ENCODE measurements around the gene SPACA9.

The SPACA9 gene

GRCh38 chr9:132878695-132879456 is at the start of gene SPACA9:
TSS of gene SPACA9 (plus strand) at chr9:132878898. CDS start at chr9:132883948, 5,050 bp downstream.
- DNase-seq: peak; percentile 53

- DNase-seq: no peak
Measured at GRCh38 chr9:132832171-132832881, 46.4 kb upstream of the SPACA9 start.

- no peak for DNase-seq
Measured at GRCh38 chr9:132833550-132834121, 45.1 kb upstream of the SPACA9 start.

- DNase-seq: no peak
Measured at GRCh38 chr9:132834343-132834742, 44.4 kb upstream of the SPACA9 start.

GRCh38 chr9:132837501-132838286 is 41.0 kb upstream of the SPACA9 start:
- no peak for DNase-seq

- DNase-seq: no peak
Measured at GRCh38 chr9:132838291-132838690, 40.4 kb upstream of the SPACA9 start.

- no peak for DNase-seq
Measured at GRCh38 chr9:132840980-132841379, 37.7 kb upstream of the SPACA9 start.

GRCh38 chr9:132842124-132843044 is 36.3 kb upstream of the SPACA9 start:
- DNase-seq: no peak

GRCh38 chr9:132846109-132846917 is 32.4 kb upstream of the SPACA9 start:
- DNase-seq: no peak

GRCh38 chr9:132846918-132847515 is 31.7 kb upstream of the SPACA9 start:
- no peak for DNase-seq

GRCh38 chr9:132849185-132849706 is 29.5 kb upstream of the SPACA9 start:
- peak; percentile 15 for DNase-seq

- no peak for DNase-seq
Measured at GRCh38 chr9:132853482-132853881, 25.2 kb upstream of the SPACA9 start.

GRCh38 chr9:132854832-132855231 is 23.9 kb upstream of the SPACA9 start:
- DNase-seq: no peak

- DNase-seq: no peak
Measured at GRCh38 chr9:132855904-132856303, 22.8 kb upstream of the SPACA9 start.

- no peak for DNase-seq
Measured at GRCh38 chr9:132857031-132857430, 21.7 kb upstream of the SPACA9 start.

GRCh38 chr9:132857616-132858342 is 20.9 kb upstream of the SPACA9 start:
- DNase-seq: no peak

GRCh38 chr9:132858751-132859150 is 19.9 kb upstream of the SPACA9 start:
- DNase-seq: no peak

GRCh38 chr9:132861666-132862065 is 17.0 kb upstream of the SPACA9 start:
- no peak for DNase-seq

- no peak for DNase-seq
Measured at GRCh38 chr9:132862533-132862932, 16.2 kb upstream of the SPACA9 start.

GRCh38 chr9:132863096-132863495 is 15.6 kb upstream of the SPACA9 start:
- DNase-seq: no peak
